Measurements from ENCODE around the gene CLASRP. TPM values are rescaled to one million over a fixed set of nuclear protein-coding genes. Genes with fewer than 3 reads are reported as not detected.

CLASRP gene
- polyA plus RNA-seq, 1 donor from 2014 or later: 30.1 TPM

GRCh38 chr19:45051929-45052579, 13.2 kb downstream of the CLASRP start:
- Histone ChIP-seq H4K20me1 (ENCODE audit: insufficient read depth) (no peaks in the 10 kb centered on the region), H3K9me2 (ENCODE audit: insufficient read depth, low read length) (no peaks in the 10 kb centered on the region), H3K36me3 (ENCODE audit: insufficient read depth, low read length) (no peaks in the 10 kb centered on the region), H3K4me3 (ENCODE audit: low read length) (no peak overlapping the region), H3K9me3 (ENCODE audit: low read length) (no peaks in the 10 kb centered on the region), H3K4me2 (ENCODE audit: low read length) (no peak overlapping the region), H3K9ac (ENCODE audit: low read length) (no peak overlapping the region), H2AFZ (ENCODE audit: low read depth, low read length) (no peak overlapping the region), H3K27me3 (ENCODE audit: insufficient read depth, low read depth, low read length) (no peaks in the 10 kb centered on the region), H3F3A (ENCODE audit: insufficient read depth, low read length, poor library complexity, severe bottlenecking) (no peaks in the 10 kb centered on the region), H3K27ac (ENCODE audit: low read length) (no peak overlapping the region), H3K79me2 (replicated peaks; ENCODE audit: insufficient read depth, low read length) (peaks cover 10% of the 10 kb centered on the region)
- TF ChIP-seq EP300 (conservative IDR thresholded peaks at IDR 0.05; ENCODE audit: poor library complexity, severe bottlenecking) (no peak), MXI1 (conservative IDR thresholded peaks at IDR 0.05; ENCODE audit: poor library complexity, severe bottlenecking) (no peak), REST (IDR thresholded peaks at IDR 0.05; ENCODE audit: borderline replicate concordance) (no peak), POLR2AphosphoS5 (IDR thresholded peaks at IDR 0.05) (no peak), TAF1 (IDR thresholded peaks at IDR 0.05; ENCODE audit: low read depth) (no peak), SMC3 (conservative IDR thresholded peaks at IDR 0.05; ENCODE audit: poor library complexity) (no peak), EZH2 (IDR thresholded peaks at IDR 0.05; ENCODE audit: borderline replicate concordance, insufficient read depth, low read length, poor library complexity, severe bottlenecking) (no peak), RAD21 (conservative IDR thresholded peaks at IDR 0.05) (no peak), CTCF (IDR thresholded peaks at IDR 0.05; ENCODE audit: poor library complexity, severe bottlenecking) (no peak)

GRCh38 chr19:45056831-45057230, 18.0 kb downstream of the CLASRP start:
- Histone ChIP-seq H2AFZ (ENCODE audit: low read depth, low read length) (no peak overlapping the region), H4K20me1 (ENCODE audit: insufficient read depth) (no peaks in the 10 kb centered on the region), H3K27ac (ENCODE audit: low read length) (no peak overlapping the region), H3K27me3 (ENCODE audit: insufficient read depth, low read depth, low read length) (no peaks in the 10 kb centered on the region), H3K79me2 (replicated peaks; ENCODE audit: insufficient read depth, low read length) (no peaks in the 10 kb centered on the region), H3K9ac (ENCODE audit: low read length) (no peak overlapping the region), H3K4me3 (ENCODE audit: low read length) (no peak overlapping the region), H3K9me2 (ENCODE audit: insufficient read depth, low read length) (no peaks in the 10 kb centered on the region), H3K36me3 (ENCODE audit: insufficient read depth, low read length) (no peaks in the 10 kb centered on the region), H3F3A (ENCODE audit: insufficient read depth, low read length, poor library complexity, severe bottlenecking) (no peaks in the 10 kb centered on the region), H3K4me2 (ENCODE audit: low read length) (no peak overlapping the region), H3K9me3 (ENCODE audit: low read length) (no peaks in the 10 kb centered on the region)
- TF ChIP-seq SMC3 (conservative IDR thresholded peaks at IDR 0.05; ENCODE audit: poor library complexity) (no peak), EP300 (conservative IDR thresholded peaks at IDR 0.05; ENCODE audit: poor library complexity, severe bottlenecking) (no peak), EZH2 (IDR thresholded peaks at IDR 0.05; ENCODE audit: borderline replicate concordance, insufficient read depth, low read length, poor library complexity, severe bottlenecking) (no peak), CTCF (IDR thresholded peaks at IDR 0.05; ENCODE audit: poor library complexity, severe bottlenecking) (no peak), REST (IDR thresholded peaks at IDR 0.05; ENCODE audit: borderline replicate concordance) (no peak), MXI1 (conservative IDR thresholded peaks at IDR 0.05; ENCODE audit: poor library complexity, severe bottlenecking) (no peak), TAF1 (IDR thresholded peaks at IDR 0.05; ENCODE audit: low read depth) (no peak), POLR2AphosphoS5 (IDR thresholded peaks at IDR 0.05) (no peak), RAD21 (conservative IDR thresholded peaks at IDR 0.05) (no peak)
